H1 (cell line): Measurements from ENCODE around the gene PRIMPOL. TPM values are rescaled to one million over a fixed set of nuclear protein-coding genes. Genes with fewer than 3 reads are reported as not detected.

Source experiments
- CTCF ChIA-PET: fragments of 300-600 bp; sonication (Branson Sonifier 250); formaldehyde crosslinking; loops from one replicate; lab custom pipeline; 2021; ENCODE audit not compliant: partially characterized antibody; lab: Charles Lee
- POLR2A ChIA-PET: fragments of 300-600 bp; sonication (Branson Sonifier 250); formaldehyde crosslinking; loops from one replicate; lab custom pipeline; 2021; ENCODE audit warnings: inconsistent platforms; ENCODE audit not compliant: partially characterized antibody; lab: Charles Lee
- DNase-seq, 2 experiments: peaks; one replicate each; pipeline versions ENCODE4 v3.0.0 to v3.0.0-alpha.2; 2010 to 2022; ENCODE audit warnings: low spot score in 2 of 2, low read depth in 1 of 2, mixed read lengths in 1 of 2
- FAIRE-seq: peaks from 2 replicates; lab custom pipeline; 2011; peaks lifted over from hg19 to GRCh38; lab: Jason Lieb, UNC
- H2AFZ ChIP-seq: 2 replicates; pipeline ENCODE4 v1.8.1; 2012; ENCODE audit warnings: low read length, inconsistent platforms
- H2AK5ac ChIP-seq: 2 replicates; pipeline ENCODE4 v1.6.1; 2013; ENCODE audit warnings: low read depth, low read length
- H2BK120ac ChIP-seq: replicated peaks from 2 replicates; pipeline ENCODE3; 2013; ENCODE audit warnings: low read depth, low read length, inconsistent platforms
- H2BK12ac ChIP-seq: 2 replicates; pipeline ENCODE4 v1.6.1; 2013; ENCODE audit warnings: low read depth, low read length
- H2BK15ac ChIP-seq: 2 replicates; pipeline ENCODE4 v1.6.1; 2013; ENCODE audit warnings: low read length
- H2BK20ac ChIP-seq: 2 replicates; pipeline ENCODE4 v1.6.1; 2013; ENCODE audit warnings: low read length
- H2BK5ac ChIP-seq: 2 replicates; pipeline ENCODE4 v1.6.1; 2013; ENCODE audit warnings: low read depth, low read length
- H3K14ac ChIP-seq: 2 replicates; pipeline ENCODE4 v1.6.1; 2013; ENCODE audit warnings: inconsistent platforms; ENCODE audit not compliant: insufficient read length
- H3K18ac ChIP-seq: 2 replicates; pipeline ENCODE4 v1.6.1; 2013; ENCODE audit warnings: low read length; ENCODE audit errors: extremely low read depth
- H3K23ac ChIP-seq: 2 replicates; pipeline ENCODE4 v1.6.1; 2013; ENCODE audit warnings: inconsistent platforms; ENCODE audit not compliant: insufficient read length
- H3K23me2 ChIP-seq: 2 replicates; pipeline ENCODE4 v1.6.1; 2013; ENCODE audit warnings: low read depth, low read length
- H3K27ac ChIP-seq: 2 replicates; pipeline ENCODE4 v1.6.1; 2011; ENCODE audit warnings: low read depth, low read length, inconsistent platforms
- H3K27me3 ChIP-seq, 4 experiments: replicated peaks in 1 of 4; 1 replicate in 1 of 4; 2 replicates in 3 of 4; pipeline versions ENCODE4 v1.6.1 to v1.8.1; 2011 to 2013; ENCODE audit warnings: low read length in 3 of 4, mild to moderate bottlenecking in 3 of 4, inconsistent platforms in 2 of 4, mixed read lengths in 2 of 4, moderate library complexity in 1 of 4; ENCODE audit not compliant: control insufficient read depth in 3 of 4, insufficient read depth in 3 of 4; ENCODE audit errors: extremely low read depth in 1 of 4
- H3K36me3 ChIP-seq, 4 experiments: 2 replicates each; pipeline versions ENCODE4 v1.6.1 to v1.8.1; 2011 to 2013; ENCODE audit warnings: mild to moderate bottlenecking in 4 of 4, low read length in 3 of 4, moderate library complexity in 2 of 4, control low read depth in 1 of 4, inconsistent platforms in 1 of 4; ENCODE audit not compliant: insufficient read depth in 4 of 4, control insufficient read depth in 2 of 4
- H3K4ac ChIP-seq: replicated peaks from 2 replicates; pipeline ENCODE3; 2013; ENCODE audit warnings: low read length, low read depth, mixed read lengths, inconsistent platforms; ENCODE audit not compliant: insufficient read length
- H3K4me1 ChIP-seq, 4 experiments: replicated peaks in 1 of 4; 1 replicate in 1 of 4; 2 replicates in 3 of 4; pipeline versions ENCODE4 v1.6.1 to v1.8.1; 2011 to 2013; ENCODE audit warnings: low read length in 3 of 4, inconsistent platforms in 2 of 4, mixed read lengths in 1 of 4; ENCODE audit not compliant: insufficient read depth in 4 of 4, control insufficient read depth in 3 of 4
- H3K4me2 ChIP-seq, 2 experiments: 2 replicates each; pipeline versions ENCODE4 v1.6.1 to v1.8.1; 2011 to 2013; ENCODE audit warnings: low read depth in 2 of 2, low read length in 2 of 2, control low read depth in 1 of 2, inconsistent platforms in 1 of 2, mild to moderate bottlenecking in 1 of 2; ENCODE audit not compliant: insufficient read depth in 1 of 2
- H3K4me3 ChIP-seq, 4 experiments: fragments of 200-600, 300-600 bp in 1 of 4; sonication (generic), shearing (Covaris generic), sonication (Bioruptor Twin) in 1 of 4; 2 replicates each; pipeline versions ENCODE4 v1.5.1 to v1.8.1; 2011 to 2016; ENCODE audit warnings: low read length in 4 of 4, low read depth in 3 of 4, control low read depth in 2 of 4, inconsistent platforms in 2 of 4, mild to moderate bottlenecking in 2 of 4, mixed read lengths in 1 of 4, moderate library complexity in 1 of 4; ENCODE audit not compliant: insufficient read depth in 2 of 4; ENCODE audit errors: extremely low read depth in 1 of 4
- H3K56ac ChIP-seq: replicated peaks from 2 replicates; pipeline ENCODE3; 2013; ENCODE audit warnings: low read depth, mild to moderate bottlenecking, mixed read lengths, low read length, inconsistent platforms; ENCODE audit not compliant: insufficient read length
- H3K79me1 ChIP-seq: 2 replicates; pipeline ENCODE4 v1.6.1; 2013; ENCODE audit warnings: low read depth, low read length, control low read depth
- H3K79me2 ChIP-seq, 2 experiments: 2 replicates each; pipeline versions ENCODE4 v1.6.1 to v1.8.1; 2012 to 2013; ENCODE audit warnings: low read length in 2 of 2, mild to moderate bottlenecking in 2 of 2, inconsistent platforms in 1 of 2; ENCODE audit not compliant: insufficient read depth in 2 of 2, control insufficient read depth in 1 of 2
- H3K9ac ChIP-seq, 4 experiments: replicated peaks in 1 of 4; 1 replicate in 1 of 4; 2 replicates in 3 of 4; pipeline versions ENCODE4 v1.6.1 to v1.8.1; 2011 to 2013; ENCODE audit warnings: low read depth in 3 of 4, low read length in 3 of 4, control low read depth in 2 of 4, mild to moderate bottlenecking in 2 of 4, moderate library complexity in 2 of 4, inconsistent platforms in 1 of 4; ENCODE audit errors: extremely low read depth in 1 of 4
- H3K9me3 ChIP-seq, 2 experiments: 2 replicates each; pipeline versions ENCODE4 v1.6.1 to v1.8.1; 2012 to 2013; ENCODE audit warnings: mild to moderate bottlenecking in 2 of 2, moderate library complexity in 2 of 2, control low read depth in 1 of 2, inconsistent platforms in 1 of 2, low read depth in 1 of 2, low read length in 1 of 2, mixed read lengths in 1 of 2; ENCODE audit not compliant: insufficient read depth in 2 of 2
- H4K20me1 ChIP-seq, 2 experiments: replicated peaks in 1 of 2; 2 replicates each; pipeline versions ENCODE3 to v1.8.1; 2011 to 2013; ENCODE audit warnings: inconsistent platforms in 2 of 2, low read length in 2 of 2, mild to moderate bottlenecking in 1 of 2; ENCODE audit not compliant: insufficient read depth in 2 of 2, control insufficient read depth in 1 of 2
- H4K5ac ChIP-seq: 2 replicates; pipeline ENCODE4 v1.6.1; 2013; ENCODE audit warnings: low read length, low read depth, mixed read lengths, inconsistent platforms; ENCODE audit not compliant: insufficient read length
- H4K8ac ChIP-seq: 2 replicates; pipeline ENCODE4 v1.8.0; 2013; ENCODE audit warnings: mild to moderate bottlenecking, moderate library complexity, low read length, inconsistent platforms; ENCODE audit not compliant: insufficient read depth; ENCODE audit errors: extremely low read depth
- H4K91ac ChIP-seq: replicated peaks from 2 replicates; pipeline ENCODE3; 2013; ENCODE audit warnings: low read length, mixed read lengths, inconsistent platforms; ENCODE audit not compliant: insufficient read length
- BCL11A ChIP-seq, 2 experiments: IDR thresholded peaks; one replicate each; pipeline ENCODE4 v1.6.1; 2011; ENCODE audit warnings: low read depth in 2 of 2, low read length in 2 of 2, mild to moderate bottlenecking in 2 of 2
- GTF2F1 ChIP-seq: IDR thresholded peaks from 2 replicates; pipeline ENCODE4 v1.6.1; 2012; ENCODE audit warnings: low read depth, low read length, improper control_type of control experiment, borderline replicate concordance
- KDM5A ChIP-seq: fragments of 200-600 bp; IDR thresholded peaks from 2 replicates; pipeline ENCODE4 v1.7.1; 2012; ENCODE audit warnings: mild to moderate bottlenecking, low read length, inconsistent platforms, mixed read lengths
- PHF8 ChIP-seq: fragments of 200-600 bp; sonication (generic); conservative IDR thresholded peaks from 2 replicates; pipeline ENCODE4 v1.7.1; 2012; ENCODE audit warnings: low read depth, mild to moderate bottlenecking, inconsistent platforms, low read length, moderate library complexity
- POLR2A ChIP-seq, 2 experiments: IDR thresholded peaks; 1 replicate in 1 of 2; 2 replicates in 1 of 2; pipeline ENCODE4 v1.6.1; 2011; ENCODE audit warnings: low read depth in 2 of 2, low read length in 2 of 2, mild to moderate bottlenecking in 2 of 2; ENCODE audit errors: control extremely low read depth in 1 of 2
- RAD21 ChIP-seq, 2 experiments: IDR thresholded peaks in 1 of 2; conservative IDR thresholded peaks in 1 of 2; 2 replicates each; pipeline ENCODE4 v1.6.1; 2011; ENCODE audit warnings: low read depth in 2 of 2, low read length in 2 of 2, improper control_type of control experiment in 1 of 2, inconsistent platforms in 1 of 2, mild to moderate bottlenecking in 1 of 2, moderate library complexity in 1 of 2
- SAP30 ChIP-seq: fragments of 300-600 bp; sonication (generic); IDR thresholded peaks from 2 replicates; pipeline ENCODE4 v1.7.1; 2012; ENCODE audit warnings: low read length, moderate library complexity, mild to moderate bottlenecking, inconsistent platforms; ENCODE audit not compliant: insufficient read depth, insufficient replicate concordance
- TBP ChIP-seq: IDR thresholded peaks from 2 replicates; pipeline ENCODE4 v1.6.1; 2011; ENCODE audit warnings: low read depth, low read length, improper control_type of control experiment
- WGBS, 2 experiments: shearing (Covaris generic) in 1 of 2; methylation state at CpG; one replicate each; pipeline versions ENCODE4 v1.1.6 to v1.1.7; 2013 to 2015; ENCODE audit warnings: low lambda C conversion rate in 2 of 2, mixed read lengths in 2 of 2, inconsistent platforms in 1 of 2, low coverage in 1 of 2, missing lambda C conversion rate in 1 of 2; ENCODE audit not compliant: insufficient replicate concordance in 2 of 2, insufficient coverage in 1 of 2, insufficient read length in 1 of 2; ENCODE audit errors: extremely low coverage in 1 of 2, missing lambda C conversion rate in 1 of 2; 5-methylcytosine and 5-hydroxymethylcytosine counted together
- polyA plus RNA-seq, 7 experiments: library from polyadenylated mRNA; depleted of rRNA in 3 of 7; stranded (reverse) in 5 of 7; unstranded in 2 of 7; fragments of >200 nt in 5 of 7; fragments of 200-250 nt in 2 of 7; gene quantifications; 1 replicate in 5 of 7; 2 replicates in 1 of 7; 4 replicates in 1 of 7; pipeline versions ENCODE4 v1.2.1 to v1.2.3, GENCODE V29; 2011 to 2013; ENCODE audit warnings: missing spikeins in 2 of 7, mixed read lengths in 2 of 7
- total RNA-seq: library from RNA; stranded (reverse); fragmentation: NEBNext Ultra II Directional; extraction: Animal tissue kit (Norgen Biotek cat#: 25700); gene quantifications from 2 replicates; pipeline ENCODE4 v1.2.1, GENCODE V29; 2021
- TF ChIP-seq, protein P1 (sequence below): IDR thresholded peaks from 2 replicates; pipeline ENCODE4 v1.6.1; 2012; ENCODE audit warnings: inconsistent platforms

The PRIMPOL gene
- total and polyA plus RNA-seq, 2 of the 8 experiments (the other 6 are each of a cell fraction or from before 2014, with no cell fraction given): 4.4 to 6.7 TPM

DNA sequence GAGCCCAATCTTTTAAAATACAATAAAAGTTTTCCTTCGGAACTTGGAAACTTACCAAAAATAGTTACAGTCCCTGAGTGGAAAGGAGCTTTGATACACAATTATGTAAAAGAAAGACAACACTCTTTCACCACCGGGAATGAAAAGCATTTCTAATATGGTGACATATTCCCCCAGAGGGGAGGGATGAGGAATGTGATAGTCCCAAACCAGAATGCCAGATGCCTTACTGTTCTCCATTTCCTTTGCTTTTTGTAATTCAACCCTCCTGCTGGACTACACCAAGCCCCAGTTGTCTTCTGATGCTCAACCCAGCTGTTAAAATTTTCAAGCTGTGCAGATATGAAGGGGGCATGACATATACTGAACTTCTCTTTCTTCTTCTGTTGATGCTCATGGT lies 4.1 kb downstream of the PRIMPOL start:
- Histone ChIP-seq H3K4me3 (no peak overlapping the region), H3K9me3 (no peaks in the 10 kb centered on the region), H4K91ac (no peak overlapping the region), H2AK5ac (no peak overlapping the region), H3K23me2 (peaks cover 4% of the 10 kb centered on the region), H3K79me2 (no peaks in the 10 kb centered on the region; a peak in 1 of 4 replicates), H3K4ac (no peak overlapping the region), H3K79me1 (no peaks in the 10 kb centered on the region), H4K8ac (no peak overlapping the region), H3K27ac (no peak overlapping the region), H3K4me2 (no peak overlapping the region), H3K36me3 (no peaks in the 10 kb centered on the region), H2BK20ac (no peak overlapping the region), H3K56ac (no peak overlapping the region), H4K5ac (no peak overlapping the region), H2BK12ac (no peak overlapping the region), H4K20me1 (no peaks in the 10 kb centered on the region), H3K27me3 (no peaks in the 10 kb centered on the region), H2BK5ac (no peak overlapping the region), H2BK15ac (no peak overlapping the region), H2AFZ (no peak overlapping the region), H3K23ac (no peak overlapping the region), H3K14ac (no peak overlapping the region), H3K18ac (no peak overlapping the region), H2BK120ac (no peak overlapping the region), H3K4me1 (peaks cover 0 to 9% (median 3%) of the 10 kb centered on the region in 4 experiments; a peak in 5 of 7 replicates), H3K9ac (no peak overlapping the region)
- 87% methylated on average over 2 of the region's 2 CpGs; no CpG with 5 or more reads in 1 of the 2 experiments for WGBS, 2 experiments
- DNase-seq: no peak
- FAIRE-seq: no peak
- POLR2A ChIA-PET: interaction anchor here (0.8 to 1.6 kb wide), 3 partner anchors 10 to 117 kb away, joined by 3 to 4 read pairs (median 3); no protein-coding TSS in a partner anchor
- CTCF ChIA-PET: interaction anchor here (2.8 kb wide), 1 partner anchor 11 kb away, joined by 10 read pairs; no protein-coding TSS in a partner anchor
- TF ChIP-seq SAP30 (no peak), POLR2A (IDR thresholded peaks at IDR 0.05; ENCODE audit: control extremely low read depth in 1 of 2, low read depth in 2 of 2, low read length in 2 of 2) (no peak), TBP (no peak), RAD21 (IDR thresholded peaks at IDR 0.05 in 1 of 2, conservative IDR thresholded peaks at IDR 0.05 in 1 of 2; ENCODE audit: low read depth in 2 of 2, low read length in 2 of 2) (no peak), BCL11A (IDR thresholded peaks at IDR 0.05; ENCODE audit: low read depth in 2 of 2, low read length in 2 of 2) (no peak), KDM5A (no peak), PHF8 (no peak), GTF2F1 (no peak)
- TF ChIP-seq, protein P1, sequence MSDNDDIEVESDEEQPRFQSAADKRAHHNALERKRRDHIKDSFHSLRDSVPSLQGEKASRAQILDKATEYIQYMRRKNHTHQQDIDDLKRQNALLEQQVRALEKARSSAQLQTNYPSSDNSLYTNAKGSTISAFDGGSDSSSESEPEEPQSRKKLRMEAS: no peak
